HUDEP-2 (cell line): ENCODE results near the gene NCOA6.

Experiments used
- DNase-seq, 76 experiments: peaks; one replicate each; lab custom pipeline; 2025; ENCODE audit not compliant: unreplicated experiment in 76 of 76; lab: John Stamatoyannopoulos, UW

The NCOA6 gene

GRCh38 chr20:34706912-34707784 is 118.3 kb downstream of the NCOA6 start:
- no peak for DNase-seq

- DNase-seq: no peak
Observed at GRCh38 chr20:34706302-34706875, 119.1 kb downstream of the NCOA6 start.

- peak in 4 of 76 experiments; percentile 4 to 28 (median 19) for DNase-seq
Observed at GRCh38 chr20:34705397-34706301, 119.8 kb downstream of the NCOA6 start.

- DNase-seq: no peak
Observed at GRCh38 chr20:34705008-34705396, 120.4 kb downstream of the NCOA6 start.

- peak in 73 of 76 experiments; percentile 23 to 89 (median 70) for DNase-seq
Observed at GRCh38 chr20:34704177-34705007, 121.1 kb downstream of the NCOA6 start, which contains the start of gene TP53INP2. Gene TP53INP2 (plus strand): TSS chr20:34704344. CDS start chr20:34708740, 4,396 bp downstream.

GRCh38 chr20:34703424-34704176 is 121.9 kb downstream of the NCOA6 start:
- DNase-seq: peak in 2 of 76 experiments; percentile 5 to 23

- no peak for DNase-seq
Observed at GRCh38 chr20:34703061-34703423, 122.4 kb downstream of the NCOA6 start.

GRCh38 chr20:34701405-34702085 is 123.9 kb downstream of the NCOA6 start:
- no peak for DNase-seq

- no peak for DNase-seq
Observed at GRCh38 chr20:34693414-34693813, 132.0 kb downstream of the NCOA6 start.

- no peak for DNase-seq
Observed at GRCh38 chr20:34691838-34692237, 133.6 kb downstream of the NCOA6 start.

GRCh38 chr20:34689486-34689885 is 136.0 kb downstream of the NCOA6 start:
- no peak for DNase-seq

- DNase-seq: no peak
Observed at GRCh38 chr20:34683667-34684066, 141.8 kb downstream of the NCOA6 start.

- DNase-seq: no peak
Observed at GRCh38 chr20:34680586-34681175, 144.8 kb downstream of the NCOA6 start.

GRCh38 chr20:34676642-34677373 is 148.6 kb downstream of the NCOA6 start, which contains the start of gene PIGU:
Gene PIGU (minus strand): TSS chr20:34677092. CDS start chr20:34677085, 7 bp downstream.
- peak in 75 of 76 experiments; percentile 17 to 97 (median 89) for DNase-seq

- DNase-seq: peak in 3 of 76 experiments; percentile 26 to 46 (median 33)
Observed at GRCh38 chr20:34675993-34676641, 149.3 kb downstream of the NCOA6 start.

GRCh38 chr20:34675561-34675960 is 149.9 kb downstream of the NCOA6 start:
- peak in 4 of 76 experiments; percentile 12 to 21 (median 19) for DNase-seq

GRCh38 chr20:34673412-34673811 is 152.0 kb downstream of the NCOA6 start:
- no peak for DNase-seq
